IPS-11a (cell line): ENCODE measurements around the gene LHX4.
"Not testable (repeated sequence)": the region's sequence is repeated elsewhere in the genome, so short reads cannot be mapped to it uniquely, and the experiment has no call there.

Experiments used
- H3K4me3 ChIP-seq: one replicate; pipeline ENCODE4 v1.5.1; 2013; ENCODE audit warnings: low read depth, low read length, control low read depth

LHX4 gene

DNA sequence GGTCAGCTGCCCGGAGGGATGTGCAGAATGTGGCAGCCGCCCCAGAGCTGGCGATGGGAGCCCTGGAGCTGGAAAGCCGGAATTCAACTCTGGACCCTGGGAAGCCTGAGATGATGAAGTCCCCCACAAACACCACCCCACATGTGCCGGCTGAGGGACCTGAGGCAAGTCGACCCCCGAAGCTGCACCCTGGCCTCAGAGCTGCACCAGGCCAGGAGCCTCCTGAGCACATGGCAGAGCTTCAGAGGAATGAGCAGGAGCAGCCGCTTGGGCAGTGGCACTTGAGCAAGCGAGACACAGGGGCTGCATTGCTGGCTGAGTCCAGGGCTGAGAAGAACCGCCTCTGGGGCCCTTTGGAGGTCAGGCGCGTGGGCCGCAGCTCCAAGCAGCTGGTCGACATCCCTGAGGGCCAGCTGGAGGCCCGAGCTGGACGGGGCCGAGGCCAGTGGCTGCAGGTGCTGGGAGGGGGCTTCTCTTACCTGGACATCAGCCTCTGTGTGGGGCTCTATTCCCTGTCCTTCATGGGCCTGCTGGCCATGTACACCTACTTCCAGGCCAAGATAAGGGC lies 33.5 kb upstream of the LHX4 start:
- H3K4me3 ChIP-seq: no peak overlapping the region

DNA sequence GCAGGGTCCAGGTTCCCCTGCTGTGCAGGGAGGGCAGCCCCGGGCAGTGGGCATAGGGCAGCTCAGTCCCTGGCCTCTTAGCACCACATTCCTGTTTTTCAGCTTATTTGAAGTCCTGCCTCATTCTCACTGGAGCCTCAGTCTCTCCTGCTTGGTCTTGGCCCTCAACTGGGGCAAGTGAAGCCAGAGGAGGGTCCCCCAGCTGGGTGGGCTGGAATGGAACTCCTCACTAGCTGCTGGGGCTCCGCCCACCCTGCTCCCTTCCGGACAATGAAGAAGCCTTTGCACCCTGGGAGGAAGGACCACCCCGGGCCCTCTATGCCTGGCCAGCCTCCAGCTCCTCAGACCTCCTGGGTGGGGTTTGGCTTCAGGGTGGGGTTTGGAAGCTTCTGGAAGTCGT lies 32.8 kb upstream of the LHX4 start:
- no peak overlapping the region for H3K4me3 ChIP-seq

DNA sequence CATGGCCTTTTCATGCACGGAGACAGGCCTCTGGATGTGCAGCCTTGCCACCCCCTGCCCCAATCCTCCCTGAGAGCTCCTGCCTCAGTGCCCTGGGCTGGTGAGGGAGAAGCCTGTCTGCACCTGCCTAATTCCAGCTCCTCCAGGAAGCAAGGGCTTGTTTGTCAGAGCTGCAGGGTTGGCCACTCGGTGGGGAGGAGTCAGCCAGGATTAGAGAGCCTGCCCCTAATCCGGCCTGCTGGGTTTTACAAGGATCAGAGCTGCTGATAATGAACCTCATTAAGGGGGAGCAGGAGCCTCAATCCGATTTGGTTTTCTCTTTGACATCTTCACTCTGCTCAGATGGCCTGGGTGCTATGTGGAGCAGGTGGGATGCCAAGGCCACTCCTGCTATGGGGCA lies 31.9 kb upstream of the LHX4 start:
- H3K4me3 ChIP-seq: no peak overlapping the region

GRCh38 chr1:180198611-180199010 lies 31.5 kb upstream of the LHX4 start:
- no peak overlapping the region for H3K4me3 ChIP-seq

GRCh38 chr1:180199018-180199417 lies 31.0 kb upstream of the LHX4 start:
- H3K4me3 ChIP-seq: no peak overlapping the region

GRCh38 chr1:180201451-180202200 lies 28.4 kb upstream of the LHX4 start:
- no peak overlapping the region for H3K4me3 ChIP-seq

GRCh38 chr1:180202588-180202987 lies 27.5 kb upstream of the LHX4 start:
- H3K4me3 ChIP-seq: not testable (repeated sequence)

DNA sequence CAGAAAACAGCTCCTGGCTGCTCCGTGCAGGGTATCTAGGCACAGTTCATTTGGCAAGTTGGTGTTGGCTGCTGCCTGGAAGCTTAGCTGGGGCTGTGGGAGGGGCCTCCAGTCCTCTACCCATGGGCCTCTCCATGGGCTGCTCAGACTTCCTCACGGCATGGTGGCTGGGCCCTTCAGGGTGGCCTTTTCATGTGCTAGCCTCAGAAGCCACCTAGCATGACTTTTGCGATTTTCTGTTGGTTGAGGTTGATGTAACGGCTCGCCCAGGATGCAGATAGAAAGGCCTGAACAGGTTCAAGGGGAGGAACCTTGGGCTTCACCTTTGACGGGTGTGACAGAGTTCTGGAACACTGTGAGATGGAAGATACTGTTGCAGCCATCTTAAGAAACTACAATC lies 25.8 kb upstream of the LHX4 start:
- no peak overlapping the region for H3K4me3 ChIP-seq

GRCh38 chr1:180206581-180206980 lies 23.5 kb upstream of the LHX4 start:
- no peak overlapping the region for H3K4me3 ChIP-seq

- H3K4me3 ChIP-seq: no peak overlapping the region
Observed at GRCh38 chr1:180208264-180208663, 21.8 kb upstream of the LHX4 start.

DNA sequence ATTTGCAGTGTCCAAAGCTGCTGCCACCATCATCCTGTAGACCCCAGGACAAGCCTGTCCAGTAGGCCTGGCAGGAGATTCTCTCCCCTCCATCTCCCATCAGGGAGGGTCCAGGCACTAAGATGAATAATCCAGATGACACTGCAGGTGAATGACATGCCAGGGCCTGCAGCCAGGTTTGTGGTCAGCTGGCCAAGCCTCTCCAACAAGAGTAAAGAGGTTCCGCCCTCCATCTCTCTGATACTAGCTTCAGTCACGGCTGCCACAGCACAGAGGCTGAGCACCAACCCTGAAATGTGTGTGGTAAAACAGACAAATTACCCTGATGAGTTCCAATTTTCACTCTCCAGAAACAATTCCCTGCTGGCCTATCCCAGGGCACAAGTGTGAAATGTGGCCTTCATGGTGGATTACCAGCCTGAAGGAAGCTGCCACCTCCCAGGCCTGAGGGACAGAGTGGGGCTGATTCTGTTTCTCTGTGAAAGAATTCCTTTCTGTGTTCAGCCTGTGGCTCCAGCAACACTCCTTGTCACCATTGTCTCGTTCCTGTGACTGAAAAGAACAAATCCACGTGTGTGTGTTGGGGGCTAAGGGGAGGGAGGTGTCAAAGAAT lies 19.9 kb upstream of the LHX4 start:
- no peak overlapping the region for H3K4me3 ChIP-seq

- no peak overlapping the region for H3K4me3 ChIP-seq
Observed at GRCh38 chr1:180211156-180211859, 18.8 kb upstream of the LHX4 start.

DNA sequence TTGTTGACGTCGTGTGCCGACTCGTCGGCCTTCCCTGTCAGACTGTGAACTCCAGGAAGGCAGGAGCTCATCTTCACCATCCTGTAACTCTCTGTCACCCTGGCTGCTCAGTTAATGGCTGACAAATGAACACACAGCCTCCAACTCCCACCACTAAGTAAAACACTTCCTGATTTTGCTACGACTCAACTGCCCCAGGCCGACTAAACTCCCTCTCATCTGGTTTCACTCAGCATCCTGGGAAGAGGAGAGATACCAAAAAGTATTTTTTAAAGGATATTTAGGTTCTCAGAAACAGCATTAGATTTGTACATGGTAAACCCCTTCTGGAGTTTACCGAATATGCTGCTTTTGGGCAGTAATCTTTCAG lies 18.2 kb upstream of the LHX4 start:
- H3K4me3 ChIP-seq: no peak overlapping the region

- no peak overlapping the region for H3K4me3 ChIP-seq
Observed at GRCh38 chr1:180213401-180214170, 16.5 kb upstream of the LHX4 start.

GRCh38 chr1:180215856-180216625 lies 14.0 kb upstream of the LHX4 start:
- no peak overlapping the region for H3K4me3 ChIP-seq

DNA sequence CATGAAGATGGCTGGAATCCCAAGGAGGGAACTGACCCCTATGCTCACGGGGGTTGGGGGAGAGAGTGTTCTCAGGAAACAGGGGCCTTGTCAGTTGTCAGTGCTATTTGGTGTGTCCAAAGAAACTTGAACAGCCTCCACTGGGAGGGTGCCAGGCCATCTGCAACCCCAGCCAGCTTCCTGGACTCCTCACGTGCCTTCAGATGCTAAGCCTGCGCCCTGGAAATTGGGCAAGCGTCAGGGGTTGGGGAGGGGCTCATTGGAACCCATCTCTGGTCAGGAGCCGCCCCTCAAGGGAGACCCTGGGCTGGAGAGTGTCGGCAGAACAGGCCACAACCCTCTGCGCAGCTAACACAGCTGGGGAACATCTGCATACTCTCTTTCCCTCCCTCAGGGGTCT lies 13.1 kb upstream of the LHX4 start:
- no peak overlapping the region for H3K4me3 ChIP-seq

DNA sequence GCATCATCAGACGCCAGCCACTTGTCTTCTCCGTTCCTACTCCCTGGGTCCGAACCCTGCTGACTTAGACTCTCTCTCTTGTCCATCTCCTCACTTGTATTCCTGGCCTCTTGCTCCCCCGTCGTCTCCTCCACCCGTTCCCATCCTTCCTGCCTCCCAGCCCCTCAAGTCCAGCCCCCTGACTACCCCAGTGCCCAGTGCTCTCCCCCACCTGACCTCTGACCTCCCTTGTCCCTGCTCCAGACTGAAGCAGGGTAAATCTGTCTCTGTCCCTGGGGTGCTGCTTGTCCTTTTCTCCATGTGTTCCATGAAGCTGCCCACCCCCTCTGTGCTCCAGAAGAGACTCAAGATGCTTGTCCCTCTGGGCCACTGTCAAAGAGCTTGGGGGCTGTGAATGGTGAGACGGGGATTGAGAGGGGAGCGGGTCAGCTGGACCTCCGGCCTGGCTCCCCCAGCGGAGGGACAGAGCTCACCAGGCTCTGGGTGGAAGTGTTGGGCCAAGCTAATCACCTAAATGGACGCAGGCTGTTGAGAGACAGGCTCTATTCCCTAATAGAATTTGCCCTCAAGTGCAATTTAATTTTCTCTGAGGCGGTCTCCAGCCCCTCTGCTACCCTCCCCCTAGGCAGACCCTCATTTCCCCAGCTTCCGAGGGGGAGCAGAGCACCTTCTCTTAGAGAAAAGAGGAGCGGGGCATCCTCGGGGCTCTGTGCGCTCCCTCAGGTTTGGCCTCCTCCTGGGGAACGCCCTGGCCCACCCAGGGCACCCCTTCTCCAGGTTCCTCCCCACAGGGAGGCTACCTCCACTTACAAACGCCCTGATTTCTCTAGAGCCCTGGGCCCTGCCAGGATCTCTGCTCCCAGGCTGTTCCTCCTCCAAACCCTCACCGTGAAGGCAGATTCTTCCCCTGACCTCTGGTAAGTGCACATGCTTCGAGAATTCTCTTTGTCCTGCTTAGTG lies 11.0 kb upstream of the LHX4 start:
- no peak overlapping the region for H3K4me3 ChIP-seq

GRCh38 chr1:180219776-180220175 lies 10.3 kb upstream of the LHX4 start:
- no peak overlapping the region for H3K4me3 ChIP-seq

DNA sequence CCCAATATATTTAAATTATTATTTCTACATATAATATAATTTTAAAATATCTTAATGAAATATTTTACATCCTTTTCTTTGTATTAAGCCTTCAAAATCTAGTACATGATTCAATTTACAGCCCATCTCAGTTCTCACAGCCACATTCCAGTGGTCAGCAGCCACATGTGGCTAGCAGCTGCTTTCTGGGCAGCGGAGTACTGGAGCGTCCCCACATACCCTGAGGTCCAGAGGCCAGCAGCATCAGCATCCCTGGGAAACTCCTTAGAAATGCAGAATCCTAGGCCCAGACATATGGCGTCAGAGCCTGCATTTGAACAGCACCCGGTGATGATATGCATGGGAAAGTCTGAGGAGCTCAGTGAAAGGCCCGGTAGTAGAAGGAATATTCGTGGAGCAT lies 8.6 kb upstream of the LHX4 start:
- H3K4me3 ChIP-seq: no peak overlapping the region
